HG02759 (cell line): ENCODE measurements around the gene BBS9.
A peak's percentile ranks its signal among the peaks of the same experiment; 100 is the strongest.

Experiments used
- ATAC-seq: cut with Tn5 transposase; IDR thresholded peaks from one replicate; pipeline ENCODE4 v1.9.1; 2021; ENCODE audit warnings: mild to moderate bottlenecking, moderate library complexity; ENCODE audit not compliant: unreplicated experiment

Gene BBS9

DNA sequence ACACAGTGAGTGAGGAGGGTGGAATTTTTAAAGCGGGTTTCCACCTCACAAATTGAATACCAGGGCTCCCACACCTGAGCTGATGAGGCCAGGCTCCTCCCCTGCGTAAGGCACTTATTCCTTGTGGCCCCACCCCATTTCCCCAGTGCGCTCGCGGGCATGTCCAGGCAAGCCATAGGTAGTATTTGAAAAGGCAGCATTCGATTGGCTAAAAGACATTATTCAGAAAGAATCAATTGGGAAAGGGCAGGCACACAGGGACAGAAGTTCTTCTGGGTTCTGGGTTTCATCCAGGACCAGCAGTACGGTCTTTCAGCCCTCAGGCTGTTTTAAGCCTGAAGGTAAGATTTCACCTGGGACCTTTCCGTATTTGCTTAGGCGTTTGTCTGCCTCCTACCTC is 222.3 kb downstream of the BBS9 start:
- no peak for ATAC-seq

DNA sequence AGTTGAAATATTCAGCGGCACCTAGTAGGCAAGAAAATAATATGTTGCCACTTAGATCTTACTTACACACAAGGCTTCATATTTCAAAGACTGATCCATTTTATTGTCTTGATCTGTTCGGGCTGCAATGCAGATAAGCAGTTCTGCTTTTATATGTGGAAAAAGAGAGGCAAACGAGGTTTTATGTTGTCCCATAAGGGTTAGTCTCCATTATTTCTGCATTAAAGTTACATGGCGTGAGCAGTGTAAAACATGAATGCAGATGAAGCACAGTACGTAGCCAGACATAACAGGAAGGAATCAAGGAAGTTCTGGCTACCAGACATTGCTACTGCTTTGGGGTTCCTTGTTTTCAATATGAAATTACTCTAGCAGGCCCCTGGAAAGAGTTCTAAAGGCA is 224.8 kb downstream of the BBS9 start:
- no peak for ATAC-seq

DNA sequence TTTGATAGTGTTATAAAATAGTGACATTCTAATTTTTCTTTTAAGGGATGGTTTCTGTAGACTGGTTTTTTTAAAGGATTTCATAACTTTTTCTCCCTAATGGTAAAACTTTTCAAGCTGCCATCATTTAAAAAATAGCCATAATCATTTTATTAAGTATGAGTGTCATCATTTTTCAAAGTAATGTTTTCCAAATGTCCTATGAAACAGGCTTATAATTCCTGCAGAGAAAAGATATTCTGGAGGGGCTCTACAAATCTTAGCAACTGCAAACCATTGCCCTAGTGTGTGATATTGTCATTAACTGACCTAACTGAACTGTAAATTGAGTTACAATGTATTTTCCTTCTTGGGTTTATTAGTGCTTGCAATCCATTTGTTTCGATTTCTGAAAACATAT is 226.0 kb downstream of the BBS9 start:
- no peak for ATAC-seq

DNA sequence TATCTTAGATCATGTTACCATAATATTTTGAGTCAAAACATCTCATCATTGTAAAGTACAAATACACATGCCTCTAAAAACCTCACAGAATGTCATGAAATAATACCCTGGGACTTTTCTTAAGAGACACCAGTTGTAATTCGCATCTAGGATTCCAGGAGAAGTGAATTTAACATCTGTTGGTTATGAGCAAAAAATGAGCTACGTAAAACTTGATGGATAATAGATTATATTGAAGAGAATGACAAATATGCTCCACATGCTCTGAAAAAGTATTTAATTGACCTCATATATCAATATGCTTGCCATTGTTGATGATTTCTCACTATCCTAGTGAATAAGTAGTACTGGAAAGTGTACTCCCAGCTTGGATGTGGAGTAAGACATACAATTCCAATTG is 227.0 kb downstream of the BBS9 start:
- no peak for ATAC-seq

DNA sequence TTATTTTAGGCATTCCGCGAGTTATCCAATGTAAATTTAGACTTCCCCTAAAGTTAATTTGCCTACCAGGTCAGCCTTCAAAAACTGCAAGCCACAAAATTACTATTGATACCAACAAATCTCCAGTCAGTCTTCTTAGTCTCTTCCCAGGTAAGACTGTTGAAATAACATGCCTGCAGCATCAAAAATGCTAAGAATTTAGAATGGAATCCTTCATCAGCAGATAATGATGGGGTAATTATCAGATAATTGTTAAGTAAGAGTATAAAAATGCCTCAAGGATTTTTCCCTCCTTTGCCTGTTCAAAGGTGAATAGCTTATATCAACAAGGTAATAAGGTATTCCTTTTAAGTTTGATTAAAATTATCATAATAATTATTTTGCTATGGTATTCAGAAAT is 228.5 kb downstream of the BBS9 start:
- ATAC-seq, result no peak

DNA sequence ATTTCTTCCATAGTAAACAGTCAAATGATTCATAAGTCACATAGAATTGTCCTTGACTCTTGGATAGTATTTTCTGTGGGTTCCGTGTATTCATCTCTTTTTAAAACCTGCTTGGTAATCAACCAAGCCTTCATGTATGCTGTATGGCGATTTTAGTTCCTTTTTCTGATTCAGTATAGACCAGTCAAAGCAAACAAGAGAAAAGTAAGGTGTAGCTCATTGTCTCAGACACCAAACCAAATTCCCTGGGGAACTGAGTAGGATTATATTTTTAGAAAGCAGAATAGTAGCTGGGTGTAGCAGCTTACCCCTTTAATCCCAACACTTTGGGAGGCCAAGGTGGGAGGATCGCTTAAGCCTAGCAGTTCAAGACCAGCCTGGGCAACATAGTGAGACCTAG is 240.5 kb downstream of the BBS9 start:
- ATAC-seq, result no peak

DNA sequence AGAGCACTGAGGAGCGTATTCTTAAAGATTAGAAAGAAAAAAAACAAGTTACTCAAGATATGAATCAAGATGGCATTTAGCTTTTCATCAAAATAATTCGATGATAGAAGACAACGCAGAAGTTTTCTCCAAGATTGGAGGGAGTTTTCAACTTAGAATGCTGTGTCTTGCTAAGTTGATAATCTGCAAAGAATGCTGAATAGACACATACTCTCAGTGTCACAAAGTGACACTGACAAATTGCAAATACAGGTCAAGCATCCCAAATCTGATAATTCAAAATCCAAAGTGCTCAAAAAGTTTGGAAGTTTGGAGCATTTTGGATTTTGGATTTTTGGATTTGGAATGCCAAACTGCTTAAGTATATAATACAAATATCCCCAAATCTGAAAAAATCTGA is 243.8 kb downstream of the BBS9 start:
- ATAC-seq, result no peak

DNA sequence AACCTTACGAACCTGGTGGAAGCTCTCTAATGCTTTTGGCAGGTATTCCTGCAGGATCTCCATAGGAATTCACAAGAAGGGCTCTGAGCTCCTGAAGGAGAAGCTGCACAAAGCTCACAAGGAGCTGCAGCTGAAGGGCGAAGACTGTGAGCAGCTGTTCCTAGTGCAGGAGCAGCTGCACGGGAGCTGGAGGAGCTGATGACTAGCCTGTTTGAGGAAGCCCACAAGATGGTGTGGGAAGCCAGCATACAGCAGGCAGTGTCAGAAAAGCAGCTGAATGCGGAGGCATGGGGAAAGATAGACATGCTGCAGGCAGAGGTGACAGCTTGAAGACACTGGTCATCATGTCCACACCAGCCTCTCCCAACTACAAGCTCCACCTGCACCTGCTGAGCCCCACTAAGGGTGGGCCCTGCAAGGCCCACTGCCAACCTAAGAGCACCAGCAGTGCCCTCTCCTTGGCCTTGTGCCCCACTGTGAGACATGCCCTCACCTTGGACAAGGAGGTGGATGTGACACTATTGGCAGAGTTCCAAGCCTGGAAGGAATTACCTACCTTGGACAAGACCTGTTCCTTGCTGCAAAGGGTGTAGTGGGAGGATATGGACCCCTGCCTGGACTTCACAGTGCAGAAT is 250.6 kb downstream of the BBS9 start:
- no peak for ATAC-seq

DNA sequence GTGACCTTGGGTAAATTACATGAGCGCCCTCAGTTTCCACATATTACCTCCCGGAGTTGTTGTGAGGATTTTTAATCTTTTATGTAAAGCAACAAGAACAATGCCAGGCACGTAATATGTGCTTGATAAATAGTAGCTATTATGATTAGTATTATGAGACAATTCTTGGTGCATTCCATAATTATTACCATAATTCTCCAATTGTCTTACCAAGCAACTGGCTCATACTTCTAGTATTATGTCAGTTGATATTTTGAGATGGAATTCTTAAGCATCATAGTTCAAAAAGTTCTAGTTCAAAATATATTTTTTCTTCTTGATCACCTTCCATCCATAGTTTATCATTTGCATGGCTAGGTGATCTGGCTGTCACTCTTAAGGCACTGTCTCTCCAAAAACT is 259.0 kb downstream of the BBS9 start:
- no peak for ATAC-seq

DNA sequence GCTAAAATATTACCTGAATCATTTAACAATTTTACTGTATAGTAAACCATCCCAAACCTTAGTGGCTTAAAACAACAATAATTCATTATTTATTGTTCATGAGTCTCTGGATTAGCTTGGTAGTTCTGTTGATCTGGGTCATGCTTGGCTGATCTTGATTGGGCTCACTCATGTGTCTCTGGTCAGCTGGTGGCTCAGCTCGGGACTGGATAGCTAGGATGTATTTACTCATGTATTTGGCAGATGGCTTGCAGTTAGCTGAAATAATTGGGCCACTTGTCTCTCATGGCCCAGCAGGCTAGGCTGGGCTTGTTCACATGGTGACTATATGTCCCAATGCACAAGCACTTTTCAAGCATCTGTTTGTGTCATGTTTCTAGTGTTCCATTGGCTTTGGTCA is 262.8 kb downstream of the BBS9 start:
- ATAC-seq, result no peak

DNA sequence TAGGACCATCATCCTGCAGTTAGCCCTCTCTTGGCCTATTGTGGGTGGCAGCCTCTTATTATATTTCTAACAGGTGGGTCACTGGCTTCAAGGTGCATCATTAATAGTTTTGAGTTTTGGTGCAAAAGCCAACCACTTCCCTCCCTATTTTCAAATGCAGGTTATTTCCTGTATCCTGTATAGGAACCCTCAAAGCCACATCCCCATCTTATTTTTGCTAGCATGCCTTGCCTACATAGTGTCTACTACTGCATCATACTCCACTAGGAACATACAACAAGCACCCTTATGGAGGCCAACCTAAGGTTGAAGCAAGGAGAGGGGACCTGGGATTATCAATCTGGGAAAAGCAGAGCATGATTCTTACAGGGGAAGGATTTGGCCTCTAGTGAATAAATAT is 264.4 kb downstream of the BBS9 start:
- ATAC-seq, result no peak

DNA sequence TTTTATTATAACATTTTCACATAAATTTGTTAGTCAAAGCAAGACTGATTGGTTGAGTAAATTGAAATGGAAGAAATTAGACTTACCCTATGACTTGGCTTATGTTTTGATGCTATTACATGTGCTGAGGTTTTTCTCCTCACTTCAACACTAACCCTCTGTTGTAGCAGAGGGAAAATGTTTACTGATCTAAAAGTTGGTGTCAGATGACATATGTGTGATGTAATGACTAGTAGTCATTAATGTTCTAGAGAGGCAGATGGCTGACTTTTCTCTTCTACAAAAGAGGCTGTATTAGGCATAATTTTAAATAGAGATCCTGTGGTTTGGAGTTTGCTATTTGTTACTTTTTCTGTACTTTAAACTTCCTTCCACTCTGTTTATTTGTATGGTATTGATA is 266.0 kb downstream of the BBS9 start:
- ATAC-seq, result no peak

DNA sequence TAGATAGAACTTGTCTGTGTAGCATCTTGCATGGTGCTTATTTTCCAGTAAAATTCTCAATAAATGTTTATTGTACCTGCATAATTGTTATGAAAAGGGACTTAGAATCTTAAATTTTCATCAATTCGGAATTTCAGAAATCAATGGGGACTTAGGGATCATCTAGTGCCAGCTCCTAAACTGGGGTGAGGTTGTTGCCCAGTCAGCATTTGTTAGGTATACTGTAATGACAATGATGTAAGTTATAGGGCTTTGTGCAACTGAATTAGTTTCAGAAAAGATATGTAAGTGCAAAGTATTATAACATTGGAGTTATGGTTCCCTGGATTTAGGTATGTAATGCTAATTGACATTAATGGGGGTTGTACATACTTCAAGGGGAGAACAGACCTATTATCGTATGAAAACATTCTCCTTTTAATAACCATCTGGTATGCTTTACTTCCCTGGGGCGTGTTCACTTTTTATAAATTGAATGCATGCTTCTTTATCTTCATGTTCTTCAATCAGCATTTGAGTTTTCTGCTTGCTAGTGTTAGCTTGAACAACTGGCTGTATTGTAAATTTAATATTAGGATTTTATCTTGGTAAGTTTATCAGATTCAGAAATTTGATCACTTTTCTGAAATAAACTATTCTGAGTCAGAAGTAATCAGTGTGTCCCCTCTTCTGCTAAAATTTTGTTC is 270.3 kb downstream of the BBS9 start:
- ATAC-seq, result no peak

DNA sequence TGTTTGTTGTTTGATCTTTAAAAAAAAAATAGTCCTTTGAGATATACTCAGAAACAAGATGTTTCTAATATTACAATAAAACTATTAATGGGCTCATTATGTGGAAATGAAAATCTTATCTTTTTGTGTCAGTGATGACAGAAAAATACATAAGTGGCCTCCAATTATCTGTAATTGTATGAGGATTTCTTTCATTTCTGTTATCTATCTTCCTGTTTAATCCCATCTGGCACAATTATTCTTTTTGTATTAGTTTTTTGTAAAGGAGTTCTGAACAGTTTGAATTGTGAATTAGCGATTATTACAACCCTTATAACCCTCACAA is 270.8 kb downstream of the BBS9 start:
- no peak for ATAC-seq

DNA sequence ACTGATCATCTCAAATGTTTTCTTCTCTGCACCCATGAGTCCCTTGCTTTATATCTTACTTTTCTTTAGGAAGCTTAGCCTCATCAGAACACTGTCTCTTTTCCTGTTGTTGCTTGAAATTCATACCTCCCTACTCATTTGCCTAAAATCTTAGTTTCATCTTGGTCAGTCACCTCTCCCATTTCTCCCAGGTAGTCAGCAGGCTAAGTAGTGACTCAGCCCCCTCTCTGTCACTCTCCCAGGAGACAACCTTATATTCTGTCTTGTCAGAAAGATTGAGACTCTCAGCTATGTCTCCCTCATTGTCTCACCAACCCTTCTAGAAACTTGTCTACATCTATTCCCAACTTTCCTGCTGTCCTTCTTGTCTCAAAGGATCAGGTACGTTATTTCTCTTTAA is 280.9 kb downstream of the BBS9 start:
- ATAC-seq, result no peak

DNA sequence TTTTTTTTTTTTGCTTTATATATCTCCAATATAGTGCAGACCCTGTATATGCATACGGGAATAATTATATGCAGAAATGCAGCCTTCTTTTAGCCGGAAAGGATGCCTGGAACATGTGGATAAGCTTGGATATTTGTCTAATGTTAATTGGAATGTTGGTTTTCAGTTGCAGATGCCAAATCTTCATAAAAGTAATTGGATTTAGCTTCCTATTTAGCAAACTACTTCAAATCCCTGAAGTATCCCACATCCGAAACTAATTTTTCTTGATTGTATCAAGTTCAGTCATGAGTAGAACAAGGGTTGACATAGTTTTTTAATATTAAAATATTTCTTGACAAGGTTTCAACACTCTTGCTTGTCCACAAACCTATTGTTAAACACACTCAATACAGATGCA is 281.7 kb downstream of the BBS9 start:
- no peak for ATAC-seq

DNA sequence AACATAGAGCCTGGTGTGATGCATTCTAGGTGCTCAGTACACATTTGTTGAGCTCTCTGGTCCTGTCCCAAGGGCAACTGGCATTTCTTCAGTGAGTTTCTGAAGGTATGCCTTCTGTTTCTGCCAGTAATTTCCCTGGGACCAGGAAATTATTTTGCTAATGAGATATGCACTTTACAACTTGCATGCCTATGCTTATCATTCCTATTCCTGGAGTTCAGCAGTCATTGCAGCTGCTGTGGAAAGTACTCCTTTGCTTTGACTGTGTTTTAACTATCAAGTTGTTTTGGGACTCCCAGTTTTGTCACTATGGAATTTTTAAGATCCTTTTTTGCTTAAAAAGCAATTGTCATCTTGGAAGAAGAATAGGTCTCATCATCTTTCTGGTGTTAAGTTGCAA is 283.0 kb downstream of the BBS9 start:
- no peak for ATAC-seq

DNA sequence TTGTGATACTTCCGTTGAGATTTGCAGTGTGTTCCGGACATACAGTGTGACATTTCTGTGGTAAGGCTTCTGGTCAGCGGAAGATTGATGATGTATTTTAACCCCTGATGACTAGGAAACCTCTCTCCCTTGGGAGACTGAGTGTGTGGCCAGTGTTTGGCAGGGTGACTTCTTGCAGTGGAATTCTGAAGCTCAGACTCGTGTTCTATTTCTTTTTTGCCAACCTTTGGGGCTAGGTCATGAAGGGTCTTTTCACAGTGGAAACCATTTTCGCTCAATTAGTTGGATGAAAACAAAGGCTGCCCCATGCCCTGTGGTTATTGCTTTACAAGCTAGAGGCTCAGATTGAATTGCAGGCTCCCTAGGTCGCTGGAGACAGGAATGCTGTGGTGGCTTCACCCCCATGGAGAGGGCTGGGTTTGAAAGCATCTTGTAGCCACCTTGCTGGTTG is 288.9 kb downstream of the BBS9 start:
- ATAC-seq, result no peak

DNA sequence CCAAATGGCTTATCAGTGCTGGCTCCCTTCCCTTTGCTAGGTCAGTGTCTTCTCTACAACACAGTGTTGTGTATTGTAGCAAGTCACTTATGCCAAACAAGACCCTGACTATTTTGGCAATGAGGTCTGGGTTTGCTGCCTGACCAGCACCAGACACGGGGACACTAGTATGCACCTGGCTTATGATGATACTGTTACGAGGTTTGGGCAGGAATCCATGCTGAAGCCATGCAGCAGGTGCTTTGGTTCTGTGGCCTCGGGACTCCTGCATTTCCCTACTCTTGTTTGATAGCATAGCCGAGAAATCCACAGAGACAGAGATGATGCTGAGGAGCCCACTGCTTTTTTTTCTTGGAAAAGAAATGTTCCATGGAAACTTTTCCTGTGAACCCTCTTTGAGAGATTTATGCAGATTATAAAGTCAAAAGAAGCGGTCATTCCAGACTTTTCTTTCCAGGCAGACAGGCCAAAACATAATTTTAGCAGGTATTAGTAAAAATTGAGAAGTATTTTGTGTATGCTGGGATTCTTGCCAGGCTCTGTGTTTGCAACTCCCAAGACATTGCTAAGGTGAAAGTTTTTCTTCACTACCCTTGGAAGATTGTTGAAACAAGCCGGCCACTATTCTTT is 291.1 kb downstream of the BBS9 start:
- ATAC-seq, result no peak

DNA sequence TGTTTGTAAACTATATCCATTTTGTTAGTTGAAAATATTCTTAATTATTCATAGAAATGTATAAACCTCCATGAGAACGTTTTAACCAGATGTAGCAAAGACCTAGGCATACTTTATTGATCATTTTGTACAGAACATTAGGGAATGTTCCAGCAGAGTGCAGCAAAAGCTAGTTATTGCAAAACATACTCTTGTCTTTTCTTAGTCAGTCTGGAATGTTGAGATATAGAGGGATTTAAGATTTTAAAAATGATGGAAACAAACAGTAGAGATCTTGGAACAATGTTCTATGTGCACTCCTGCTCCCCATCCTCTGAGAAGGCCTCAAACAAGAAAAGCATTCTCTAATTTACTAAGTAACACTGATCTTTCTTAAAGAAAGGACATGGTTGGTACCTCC is 292.1 kb downstream of the BBS9 start:
- ATAC-seq, result no peak

DNA sequence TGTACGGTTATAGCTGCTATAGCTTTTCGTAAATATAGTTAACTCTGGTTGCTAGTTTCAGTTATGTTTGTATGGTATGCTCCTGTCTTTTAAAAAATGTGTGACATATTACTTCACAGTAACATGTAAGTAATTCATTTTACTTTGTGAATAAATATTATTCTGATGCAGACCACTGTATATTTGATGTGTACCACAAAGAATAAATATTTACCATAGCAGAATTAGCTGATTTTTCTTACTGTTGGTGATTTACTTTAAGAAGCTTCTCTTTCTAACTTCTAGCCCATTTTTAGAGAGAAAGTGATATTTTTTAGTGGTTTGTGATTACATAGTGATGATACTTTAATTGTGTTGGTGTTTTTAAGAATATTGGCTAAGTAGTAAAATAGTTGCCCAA is 292.8 kb downstream of the BBS9 start:
- no peak for ATAC-seq

DNA sequence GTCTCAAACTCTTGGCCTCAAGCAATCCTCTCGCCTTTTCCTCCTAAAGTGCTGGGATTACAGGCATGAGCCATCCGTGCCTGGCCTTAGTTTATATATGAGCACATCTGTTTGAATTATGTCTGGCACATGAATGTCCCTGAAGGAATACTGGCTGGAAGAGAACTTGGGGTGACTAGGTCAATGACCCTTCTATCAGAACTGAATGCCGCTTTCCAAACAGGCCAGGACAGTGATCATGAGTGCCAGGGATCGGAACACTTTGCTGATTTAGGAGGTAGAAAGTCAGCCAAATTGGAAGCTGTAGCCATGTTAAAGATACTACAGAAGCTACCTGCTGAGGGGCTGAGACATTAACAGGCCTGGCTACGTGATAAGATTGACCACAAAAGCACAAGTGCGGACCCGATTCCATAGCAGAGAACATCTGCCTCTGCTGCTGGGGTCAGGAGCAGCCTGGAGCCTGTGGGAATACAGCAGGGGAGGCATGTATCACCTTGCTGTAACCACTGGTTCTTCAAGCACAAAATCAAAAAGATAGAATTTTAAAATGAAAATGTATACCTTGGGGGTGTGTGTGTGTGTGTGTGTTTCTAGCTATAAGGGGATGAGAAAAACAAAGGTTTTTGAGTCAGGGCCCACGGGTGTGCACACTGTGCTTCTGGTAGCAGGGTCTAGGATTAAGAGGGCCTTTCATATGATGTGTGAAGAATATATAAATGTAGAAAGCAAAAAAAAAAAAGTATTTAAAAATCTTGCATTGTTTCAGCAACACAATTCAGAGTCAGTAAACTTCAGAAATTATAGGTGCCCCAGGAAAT is 293.7 kb downstream of the BBS9 start:
- ATAC-seq, result peak; percentile 46
